Epithelial cell of proximal tubule (primary cell): ENCODE measurements around the gene BOD1. TPM values are rescaled to one million over a fixed set of nuclear protein-coding genes. Genes with fewer than 3 reads are reported as not detected.

Experiments
- DNase-seq: peaks from one replicate; pipeline ENCODE4 v3.0.0-alpha.2; 2011; ENCODE audit warnings: low read depth
- H3K4me3 ChIP-seq: 2 replicates; pipeline ENCODE4 v1.5.1; 2011; ENCODE audit warnings: low read depth, mild to moderate bottlenecking, low read length
- CTCF ChIP-seq: conservative IDR thresholded peaks from 2 replicates; pipeline ENCODE4 v1.5.1; 2012; ENCODE audit warnings: low read depth, mild to moderate bottlenecking, low read length
- total RNA-seq: library from RNA; depleted of rRNA; stranded (reverse); fragments of >200 nt; gene quantifications from 2 replicates; pipeline ENCODE4 v1.2.3, GENCODE V29; 2015

BOD1 gene
- total RNA-seq, 1 donor from 2014 or later: 29.8 TPM

DNA sequence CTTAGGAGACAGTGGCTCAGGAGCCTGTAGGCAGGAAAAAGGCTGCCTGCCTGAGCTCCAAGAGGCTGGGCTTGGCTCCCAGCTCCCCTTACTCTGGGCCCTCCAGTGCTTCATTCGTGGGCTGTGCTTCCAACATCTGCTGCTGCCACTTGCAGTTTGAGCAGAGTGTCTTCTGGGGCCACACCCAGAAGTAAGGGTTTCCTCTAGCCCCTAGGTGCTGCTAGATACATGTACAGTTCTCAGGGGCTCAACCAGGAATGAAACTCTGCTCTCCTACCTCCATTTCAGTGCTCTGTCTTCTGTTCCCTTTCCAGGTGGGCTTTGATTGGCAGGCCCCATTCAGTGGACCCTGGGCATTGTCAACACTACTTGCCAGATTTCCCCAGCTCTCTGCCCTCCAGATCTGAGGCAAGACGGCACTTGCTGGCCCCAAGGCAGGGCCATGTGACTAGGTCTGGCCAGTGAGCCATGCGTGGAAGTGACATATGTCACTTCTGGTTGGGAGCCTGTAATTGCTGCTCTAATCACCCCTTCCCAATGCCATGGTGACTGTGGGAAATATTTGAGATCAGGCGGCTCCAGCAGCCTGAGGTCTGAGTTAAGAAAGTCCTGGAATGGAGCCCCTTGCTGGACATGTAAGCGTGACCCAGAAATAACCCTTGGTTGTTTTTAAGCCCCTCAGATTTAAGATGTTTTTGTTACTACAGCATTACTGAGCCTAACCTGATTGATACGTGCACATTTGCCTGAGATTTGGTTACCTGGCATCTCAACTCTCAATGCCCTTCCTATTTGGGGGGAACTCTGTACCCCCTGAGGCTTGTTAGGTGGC is 9.4 kb upstream of the BOD1 start:
- no peak overlapping the region for H3K4me3 ChIP-seq
- no peak for DNase-seq
- peak; percentile 37 for TF ChIP-seq CTCF

DNA sequence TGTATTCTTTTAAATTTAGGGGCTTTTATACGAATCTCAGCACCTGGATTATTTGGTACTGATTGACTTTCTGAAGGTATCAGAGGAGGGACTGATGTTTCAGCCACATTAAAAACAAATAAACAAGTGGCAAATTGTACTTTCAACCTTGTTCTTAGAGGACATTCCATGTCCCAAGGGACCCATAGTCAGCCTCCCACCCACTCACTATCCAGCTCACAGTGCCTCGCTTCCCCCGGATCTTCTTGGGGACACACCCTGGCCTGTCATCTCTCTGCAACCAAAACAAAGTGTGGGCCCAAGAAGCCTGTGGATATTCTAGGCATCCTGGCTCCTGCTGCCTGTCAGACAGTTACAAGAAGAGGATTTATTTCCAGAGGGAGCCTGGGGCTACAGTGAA is 8.8 kb upstream of the BOD1 start:
- TF ChIP-seq CTCF: no peak
- no peak overlapping the region for H3K4me3 ChIP-seq
- DNase-seq: no peak

DNA sequence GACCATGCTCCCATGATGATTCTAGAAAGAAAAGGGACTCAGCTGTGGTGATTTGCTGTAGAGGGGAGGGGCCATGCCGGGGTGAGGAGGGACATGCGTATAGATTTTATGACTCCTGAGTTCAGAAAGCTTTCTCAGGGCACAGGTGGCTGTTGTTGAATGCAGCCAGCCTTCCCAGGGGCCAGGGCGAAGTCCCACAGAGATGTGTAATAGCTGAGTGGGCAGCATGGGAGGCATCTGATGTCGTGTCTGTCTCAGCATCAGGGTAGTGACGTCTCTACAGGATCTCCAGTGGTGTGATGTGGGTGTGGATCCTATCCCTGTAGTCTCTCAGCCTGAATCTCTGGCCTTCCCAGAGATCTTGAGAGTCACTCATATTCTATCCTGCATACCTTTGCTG is 7.8 kb upstream of the BOD1 start:
- DNase-seq: no peak
- no peak overlapping the region for H3K4me3 ChIP-seq
- TF ChIP-seq CTCF: no peak

GRCh38 chr5:173623789-173624188 is 7.3 kb upstream of the BOD1 start:
- DNase-seq: no peak
- H3K4me3 ChIP-seq: no peak overlapping the region
- TF ChIP-seq CTCF: no peak

DNA sequence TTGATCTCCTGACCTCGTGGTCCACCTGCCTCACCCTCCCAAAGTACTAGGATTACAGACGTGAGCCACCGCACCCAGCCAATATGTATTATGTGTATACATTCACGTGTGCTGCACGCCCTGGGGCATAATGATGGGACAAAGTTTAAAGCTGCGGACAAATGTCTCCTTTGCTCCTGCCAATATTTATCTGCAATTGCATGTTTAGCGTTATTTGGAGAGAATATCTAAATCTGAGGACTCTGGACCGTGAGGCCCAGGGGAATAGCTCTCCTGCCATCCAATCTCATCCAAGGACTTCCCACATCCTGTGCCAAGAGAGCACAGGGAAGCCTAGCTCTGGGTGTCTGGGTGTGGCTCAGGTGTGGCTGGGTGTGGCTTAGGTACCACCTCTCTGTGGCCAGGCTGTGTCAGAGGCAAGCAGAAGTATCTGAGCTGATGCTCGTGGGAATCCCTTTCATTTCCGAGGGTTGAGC is 6.9 kb upstream of the BOD1 start:
- TF ChIP-seq CTCF: no peak
- H3K4me3 ChIP-seq: no peak overlapping the region

GRCh38 chr5:173622183-173623047 is 6.0 kb upstream of the BOD1 start:
- H3K4me3 ChIP-seq: no peak overlapping the region
- no peak for TF ChIP-seq CTCF
- DNase-seq: no peak

More for the DNA sequence above, 6.9 kb upstream of the BOD1 start:
- DNase-seq: no peak
